ENCODE data around the gene PARK7.
A peak's percentile ranks its signal among the peaks of the same experiment; 100 is the strongest.

Gene PARK7

GRCh38 chr1:7985851-7986612, 24.5 kb downstream of the PARK7 start:
- DNase-seq: no peak

DNA sequence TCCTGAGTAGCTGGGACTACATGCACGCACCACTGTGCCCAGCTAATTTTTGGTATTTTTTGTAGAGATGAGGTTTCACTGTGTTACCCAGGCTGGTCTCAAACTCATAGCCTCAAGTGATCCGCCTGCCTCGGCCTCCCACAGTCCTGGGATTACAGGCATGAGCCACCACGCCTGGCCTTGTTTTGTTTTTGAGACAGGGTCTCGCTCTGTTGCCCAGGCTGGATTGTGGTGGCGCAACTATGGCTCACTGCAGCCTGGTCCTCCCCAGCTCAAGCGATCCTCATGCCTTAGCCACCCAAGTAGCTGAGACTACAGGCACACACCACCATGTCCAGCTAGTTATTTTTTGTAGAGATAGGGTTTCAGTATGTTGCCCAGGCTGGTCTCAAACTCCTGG, 26.0 kb downstream of the PARK7 start:
- no peak for DNase-seq

- no peak for DNase-seq
Measured at GRCh38 chr1:7988576-7988975, 27.1 kb downstream of the PARK7 start.

- no peak for DNase-seq
Measured at GRCh38 chr1:7989762-7990428, 28.4 kb downstream of the PARK7 start.

GRCh38 chr1:7991504-7992440, 30.3 kb downstream of the PARK7 start:
- peak; percentile 4 for DNase-seq

DNA sequence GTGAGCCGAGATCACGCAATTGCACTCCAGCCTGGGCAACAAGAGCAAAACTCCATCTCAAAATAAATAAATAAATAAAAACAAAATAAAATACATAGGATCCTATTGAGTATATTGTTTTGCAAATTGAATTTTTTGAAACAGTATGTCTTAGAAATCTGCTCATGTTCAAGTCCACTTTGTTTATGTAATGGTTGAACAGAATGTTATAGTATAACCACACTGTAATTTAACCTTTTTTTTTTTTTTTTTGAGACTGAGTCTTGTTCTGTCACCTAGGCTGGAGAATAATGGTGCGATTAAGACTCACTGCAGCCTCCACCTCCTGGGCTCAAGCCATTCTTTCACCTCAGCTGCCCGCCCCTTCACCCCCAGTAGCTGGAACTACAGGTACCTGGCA, 31.4 kb downstream of the PARK7 start:
- DNase-seq: no peak

- DNase-seq: no peak
Measured at GRCh38 chr1:7993593-7994479, 32.3 kb downstream of the PARK7 start.

GRCh38 chr1:7994827-7995226, 33.3 kb downstream of the PARK7 start:
- no peak for DNase-seq

GRCh38 chr1:7995437-7995836, 33.9 kb downstream of the PARK7 start:
- no peak for DNase-seq

- DNase-seq: no peak
Measured at GRCh38 chr1:8002329-8002910, 40.9 kb downstream of the PARK7 start.

- DNase-seq: no peak
Measured at GRCh38 chr1:8002921-8003320, 41.4 kb downstream of the PARK7 start.

DNA sequence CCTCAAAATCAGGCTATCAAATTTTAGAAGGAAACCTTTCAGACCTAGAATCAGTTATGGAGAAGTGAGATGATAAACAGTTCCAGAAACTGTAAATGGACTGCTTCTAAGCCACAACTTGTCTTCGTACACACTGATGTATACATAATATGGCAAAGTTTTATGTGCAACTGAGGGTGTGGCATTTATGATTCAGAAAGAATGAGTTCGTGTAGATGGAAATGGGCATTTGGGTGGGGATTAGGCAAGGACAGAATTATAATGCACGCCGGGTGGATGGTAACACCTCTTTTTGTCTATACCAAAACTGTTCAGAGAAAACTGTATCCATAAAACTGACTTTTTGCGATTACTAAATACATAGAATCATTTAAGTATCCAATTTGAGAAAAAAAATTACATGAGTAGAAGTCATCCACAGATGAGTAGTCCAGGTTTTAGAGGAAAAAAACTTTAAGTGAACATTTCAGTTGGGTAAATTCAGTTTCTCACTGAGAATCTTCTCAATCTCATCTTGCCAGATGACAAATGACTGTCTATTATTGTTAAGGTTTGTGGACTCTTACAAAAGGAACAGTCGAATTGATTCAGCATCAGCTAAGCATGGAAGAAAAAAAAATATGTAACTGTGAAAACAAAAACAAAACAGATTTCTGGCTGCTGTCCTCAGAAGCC, 42.1 kb downstream of the PARK7 start:
- DNase-seq: no peak

- DNase-seq: no peak
Measured at GRCh38 chr1:8004113-8004802, 42.7 kb downstream of the PARK7 start.

- DNase-seq: peak; percentile 91
Measured at GRCh38 chr1:8004803-8005573, 43.5 kb downstream of the PARK7 start.

DNA sequence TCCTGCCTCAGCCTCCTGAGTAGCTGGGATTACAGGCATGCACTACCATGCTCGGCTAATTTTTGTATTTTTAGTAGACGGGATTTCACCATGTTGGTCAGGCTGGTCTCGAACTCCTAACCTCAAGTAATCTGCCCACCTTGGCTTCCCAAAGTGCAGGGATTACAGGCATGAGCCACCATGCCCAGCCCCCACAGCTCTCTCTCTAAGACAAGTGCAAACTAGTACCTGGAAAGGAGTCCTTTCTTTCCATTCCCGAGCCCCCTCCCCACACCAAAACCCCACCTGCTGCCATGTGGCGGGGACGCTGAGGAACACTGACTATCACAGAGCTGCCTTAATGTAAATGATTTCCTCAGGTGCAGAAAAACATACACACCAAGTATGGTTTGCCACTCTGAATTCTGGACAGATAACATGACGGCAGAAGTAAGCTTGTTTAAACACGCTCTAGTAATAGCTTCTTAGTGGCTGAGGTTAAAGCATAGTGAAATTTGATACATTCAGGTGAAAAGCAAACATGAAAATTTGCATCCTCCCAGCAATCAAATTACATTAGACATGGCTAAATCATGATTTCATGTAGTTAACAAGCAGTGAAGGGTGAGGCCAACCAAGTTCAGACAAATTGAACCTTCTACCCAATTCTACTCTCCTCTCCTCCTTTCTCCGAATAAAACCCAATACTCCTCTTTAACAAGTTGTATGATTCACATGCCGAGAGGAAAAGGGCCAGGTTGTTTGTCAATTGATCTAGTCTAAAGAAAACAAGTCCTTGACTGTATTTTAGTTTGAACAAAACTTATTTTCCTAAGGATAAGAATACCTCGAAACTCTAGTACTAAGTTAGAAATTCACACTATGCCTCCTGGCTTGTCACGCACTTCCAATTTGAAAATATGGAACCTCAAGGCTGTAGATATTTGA, 44.8 kb downstream of the PARK7 start:
- DNase-seq: peak; percentile 97

GRCh38 chr1:8009043-8010002, 47.8 kb downstream of the PARK7 start:
- no peak for DNase-seq

GRCh38 chr1:8010080-8010664, 48.7 kb downstream of the PARK7 start:
- DNase-seq: no peak

Data from NCI-H1105 treated with DMSO at 0.1 percent for 48 hours (cell line).